ENCODE data around the gene NHLRC4. TPM values are rescaled to one million over a fixed set of nuclear protein-coding genes. Genes with fewer than 3 reads are reported as not detected.

The NHLRC4 gene
- total and polyA plus RNA-seq, 2 of the 8 experiments (the other 6 are each of a cell fraction or from before 2014, with no cell fraction given) = 0.60 to 0.76 TPM

GRCh38 chr16:527015-527903, 39.5 kb upstream of the NHLRC4 start, which contains the start of gene CAPN15:
Gene CAPN15 (plus strand): TSS chr16:527712. CDS start chr16:546839, 19,127 bp downstream.
- Histone ChIP-seq H4K91ac (replicated peaks; ENCODE audit: insufficient read length, low read length) (peak within 1 kb of the TSS; percentile 85), H3K4me3 (ENCODE audit: extremely low read depth in 1 of 4, insufficient read depth in 2 of 4, low read depth in 3 of 4, low read length in 4 of 4) (peak within 1 kb of the TSS; percentile 79 to 91 (median 82)), H2BK5ac (ENCODE audit: low read depth, low read length) (peak within 1 kb of the TSS; percentile 88; the same call in 1 of the 2 replicates), H3K79me2 (ENCODE audit: control insufficient read depth in 1 of 2, insufficient read depth in 2 of 2, low read length in 2 of 2) (peaks cover 6 to 49% of the 10 kb centered on the region in 2 experiments; a peak in 3 of 4 replicates), H4K5ac (ENCODE audit: insufficient read length, low read depth, low read length) (peak within 1 kb of the TSS; percentile 95), H3K14ac (ENCODE audit: insufficient read length) (no peak within 1 kb of the TSS), H3K18ac (ENCODE audit: extremely low read depth, low read length) (peak within 1 kb of the TSS; percentile 94), H2AFZ (ENCODE audit: low read length) (no peak within 1 kb of the TSS), H3K4ac (replicated peaks; ENCODE audit: insufficient read length, low read depth, low read length) (peak within 1 kb of the TSS; percentile 72), H3K27me3 (replicated peaks in 1 of 4; ENCODE audit: control insufficient read depth in 3 of 4, extremely low read depth in 1 of 4, insufficient read depth in 3 of 4, low read length in 3 of 4) (no peaks in the 10 kb centered on the region), H3K79me1 (ENCODE audit: low read depth, low read length) (peaks cover 9% of the 10 kb centered on the region), H3K4me2 (ENCODE audit: insufficient read depth in 1 of 2, low read depth in 2 of 2, low read length in 2 of 2) (peak within 1 kb of the TSS; percentile 76 to 92), H2BK120ac (replicated peaks; ENCODE audit: low read depth, low read length) (no peak within 1 kb of the TSS), H4K20me1 (replicated peaks in 1 of 2; ENCODE audit: control insufficient read depth in 1 of 2, insufficient read depth in 2 of 2, low read length in 2 of 2) (peaks cover 11 to 34% of the 10 kb centered on the region in 2 experiments), H2BK15ac (ENCODE audit: low read length) (no peak within 1 kb of the TSS; the same call in 1 of the 2 replicates), H2BK20ac (ENCODE audit: low read length) (no peak within 1 kb of the TSS), H3K23me2 (ENCODE audit: low read depth, low read length) (peaks cover 7% of the 10 kb centered on the region; the same call in 1 of the 2 replicates), H4K8ac (ENCODE audit: extremely low read depth, insufficient read depth, low read length) (peak within 1 kb of the TSS; percentile 99), H3K56ac (replicated peaks; ENCODE audit: insufficient read length, low read depth, low read length) (peak within 1 kb of the TSS; percentile 77), H3K4me1 (replicated peaks in 1 of 4; ENCODE audit: control insufficient read depth in 3 of 4, insufficient read depth in 4 of 4, low read length in 3 of 4) (peaks cover 0 to 21% (median 12%) of the 10 kb centered on the region in 4 experiments; a peak in 5 of 7 replicates), H3K9ac (replicated peaks in 1 of 4; ENCODE audit: extremely low read depth in 1 of 4, low read depth in 3 of 4, low read length in 3 of 4) (peak within 1 kb of the TSS; percentile 56 to 85 (median 78)), H2AK5ac (ENCODE audit: low read depth, low read length) (no peak within 1 kb of the TSS), H3K27ac (ENCODE audit: low read depth, low read length) (peak within 1 kb of the TSS; percentile 92), H3K23ac (ENCODE audit: insufficient read length) (no peak within 1 kb of the TSS), H2BK12ac (ENCODE audit: low read depth, low read length) (no peak within 1 kb of the TSS), H3K9me3 (ENCODE audit: insufficient read depth in 2 of 2, low read depth in 1 of 2, low read length in 1 of 2) (no peaks in the 10 kb centered on the region), H3K36me3 (ENCODE audit: control insufficient read depth in 2 of 4, insufficient read depth in 4 of 4, low read length in 3 of 4) (no peaks in the 10 kb centered on the region)
- FAIRE-seq = no peak
- peak in 1 of 2 experiments; percentile 94 for DNase-seq (ENCODE audit: low read depth in 1 of 2, low spot score in 2 of 2)
- CTCF ChIA-PET (ENCODE audit: partially characterized antibody) = interaction anchor here (0.6 to 1.5 kb wide), 3 partner anchors 66 to 293 kb away, joined by 5 to 6 read pairs (median 5); no protein-coding TSS in a partner anchor
- 1% methylated on average over 68 of the region's 129 CpGs; no CpG with 5 or more reads in 1 of the 2 experiments for WGBS, 2 experiments (ENCODE audit: extremely low coverage in 1 of 2, insufficient coverage in 1 of 2, insufficient read length in 1 of 2, insufficient replicate concordance in 2 of 2, low coverage in 1 of 2, low lambda C conversion rate in 2 of 2, missing lambda C conversion rate in 1 of 2)
- POLR2A ChIA-PET (ENCODE audit: partially characterized antibody) = interaction anchor here (0.8 to 1.9 kb wide), 19 partner anchors 9 to 299 kb away, joined by 3 to 8 read pairs (median 3); partner anchors contain the start of genes DECR2, MCRIP2, METTL26 and WFIKKN1
- TF ChIP-seq TAF1 (IDR thresholded peaks at IDR 0.05; ENCODE audit: low read depth, low read length) = no peak
- 0 out of 4 replicates have a peak, but pooled peaks of 1 of the 2 experiments have one; percentile 22 for TF ChIP-seq SIN3A (conservative IDR thresholded peaks at IDR 0.05 in 1 of 2, IDR thresholded peaks at IDR 0.05 in 1 of 2; ENCODE audit: low read depth in 1 of 2, low read length in 2 of 2)
- peak; percentile 64 for TF ChIP-seq ASH2L (IDR thresholded peaks at IDR 0.05; ENCODE audit: low read length)
- no peak for TF ChIP-seq KDM1A (IDR thresholded peaks at IDR 0.05; ENCODE audit: borderline replicate concordance, low read length)
- no peak for TF ChIP-seq NRF1 (IDR thresholded peaks at IDR 0.05; ENCODE audit: low read depth, low read length)
- peak; percentile 63 for TF ChIP-seq KDM4A (IDR thresholded peaks at IDR 0.05; ENCODE audit: low read depth, low read length, severe bottlenecking)
- TF ChIP-seq CHD2 (IDR thresholded peaks at IDR 0.05; ENCODE audit: low read length) = no peak
- TF ChIP-seq, protein P1, sequence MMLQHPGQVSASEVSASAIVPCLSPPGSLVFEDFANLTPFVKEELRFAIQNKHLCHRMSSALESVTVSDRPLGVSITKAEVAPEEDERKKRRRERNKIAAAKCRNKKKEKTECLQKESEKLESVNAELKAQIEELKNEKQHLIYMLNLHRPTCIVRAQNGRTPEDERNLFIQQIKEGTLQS (IDR thresholded peaks at IDR 0.05; ENCODE audit: insufficient read depth, low read depth, low read length) = 0 out of 2 replicates have a peak, but pooled peaks have one; percentile 32
- peak; percentile 62; the same call in 1 of the 2 replicates for TF ChIP-seq SP4 (IDR thresholded peaks at IDR 0.05; ENCODE audit: low read length)

All from H1 (cell line).